K562 treated with DMSO at 1 percent for 4 hours (cell line): ENCODE data around the gene ASB12. TPM values are rescaled to one million over a fixed set of nuclear protein-coding genes. Genes with fewer than 3 reads are reported as not detected.

ENCODE experiments used
- total RNA-seq: library from RNA; unstranded; fragments of 300-600 nt; gene quantifications from 2 replicates; pipeline ENCODE4 v1.2.3, GENCODE V29; 2022; ENCODE audit not compliant: insufficient read depth

Gene ASB12, protein sequence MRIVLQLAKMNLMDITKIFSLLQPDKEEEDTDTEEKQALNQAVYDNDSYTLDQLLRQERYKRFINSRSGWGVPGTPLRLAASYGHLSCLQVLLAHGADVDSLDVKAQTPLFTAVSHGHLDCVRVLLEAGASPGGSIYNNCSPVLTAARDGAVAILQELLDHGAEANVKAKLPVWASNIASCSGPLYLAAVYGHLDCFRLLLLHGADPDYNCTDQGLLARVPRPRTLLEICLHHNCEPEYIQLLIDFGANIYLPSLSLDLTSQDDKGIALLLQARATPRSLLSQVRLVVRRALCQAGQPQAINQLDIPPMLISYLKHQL
- 0.57 and 1.6 TPM in 2 replicates for total RNA-seq

DNA sequence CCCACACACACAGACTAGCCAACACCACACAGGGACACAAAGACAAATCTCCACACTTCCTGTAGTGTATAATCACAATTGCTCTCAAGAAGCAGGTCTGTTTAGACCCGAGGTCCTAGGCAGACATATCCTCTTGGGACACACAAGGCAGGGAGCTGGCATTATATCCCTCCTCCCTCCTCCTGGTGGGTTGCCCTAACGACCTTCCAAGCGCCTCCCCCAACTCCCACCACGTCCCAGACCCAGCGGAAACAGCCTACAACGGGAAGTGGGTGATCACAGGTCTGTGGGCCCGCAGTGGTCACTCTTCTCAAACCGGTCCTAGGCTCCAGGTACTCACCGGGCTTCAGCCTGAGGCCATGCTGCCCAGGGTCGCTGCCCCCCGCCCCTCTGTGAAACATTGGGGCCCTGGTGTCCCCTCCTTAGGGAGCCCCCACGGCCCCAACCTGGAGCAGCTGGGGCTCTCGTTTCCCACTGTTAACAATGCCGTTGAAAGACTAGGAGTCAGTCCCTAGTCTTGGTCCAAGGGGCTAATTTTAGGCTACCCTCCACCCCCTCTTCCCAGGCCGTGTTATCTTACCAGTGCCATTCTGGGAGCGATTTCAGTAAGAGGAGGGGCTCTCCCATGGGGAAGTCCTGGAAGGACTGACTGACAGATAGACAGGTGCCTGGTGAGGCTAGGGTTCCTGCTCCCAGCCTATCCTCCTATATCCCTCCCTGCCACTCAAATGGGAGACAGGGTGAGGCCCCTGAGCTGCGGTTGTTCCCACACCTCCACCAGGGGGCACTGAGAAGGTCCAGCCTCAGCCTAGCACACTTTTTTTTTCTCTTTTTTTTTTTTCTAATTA is at the start of gene ASB12:
TSS of gene ASB12 (minus strand) at position 485 of the 848 bp plus-strand sequence. CDS start 4,957 bp downstream, outside the sequence.

GRCh38 chrX:64205441-64205734 is 25.0 kb downstream of the ASB12 start, which contains the start of gene AMER1:
Gene AMER1 (minus strand): TSS chrX:64205708. CDS start chrX:64193286, 12,422 bp downstream.

Other genes starting within 250 kb of the ASB12 start
- 0.43 and 0.46 TPM in 2 replicates for gene AMER1, start 24.9 kb downstream of the ASB12 start, total RNA-seq
- 1.9 and 3.3 TPM in 2 replicates for gene MTMR8, start 164.8 kb upstream of the ASB12 start, total RNA-seq